Measurements from ENCODE around the gene FOXR1. TPM values are rescaled to one million over a fixed set of nuclear protein-coding genes. Genes with fewer than 3 reads are reported as not detected.
"Not testable (repeated sequence)": the region's sequence is repeated elsewhere in the genome, so short reads cannot be mapped to it uniquely, and the experiment has no call there.

FOXR1 gene
- total RNA-seq, 1 experiment from 2014 or later = not detected

- Mint-ChIP-seq H3K4me1 (no peaks in the 10 kb centered on the region), H3K27me3 (ENCODE audit: low read depth) (peaks cover 22% of the 10 kb centered on the region), H3K27ac (no peak overlapping the region), H3K36me3 (no peaks in the 10 kb centered on the region), H3K9me3 (no peaks in the 10 kb centered on the region), H3K4me3 (no peak overlapping the region)
- TF ChIP-seq, protein P1, sequence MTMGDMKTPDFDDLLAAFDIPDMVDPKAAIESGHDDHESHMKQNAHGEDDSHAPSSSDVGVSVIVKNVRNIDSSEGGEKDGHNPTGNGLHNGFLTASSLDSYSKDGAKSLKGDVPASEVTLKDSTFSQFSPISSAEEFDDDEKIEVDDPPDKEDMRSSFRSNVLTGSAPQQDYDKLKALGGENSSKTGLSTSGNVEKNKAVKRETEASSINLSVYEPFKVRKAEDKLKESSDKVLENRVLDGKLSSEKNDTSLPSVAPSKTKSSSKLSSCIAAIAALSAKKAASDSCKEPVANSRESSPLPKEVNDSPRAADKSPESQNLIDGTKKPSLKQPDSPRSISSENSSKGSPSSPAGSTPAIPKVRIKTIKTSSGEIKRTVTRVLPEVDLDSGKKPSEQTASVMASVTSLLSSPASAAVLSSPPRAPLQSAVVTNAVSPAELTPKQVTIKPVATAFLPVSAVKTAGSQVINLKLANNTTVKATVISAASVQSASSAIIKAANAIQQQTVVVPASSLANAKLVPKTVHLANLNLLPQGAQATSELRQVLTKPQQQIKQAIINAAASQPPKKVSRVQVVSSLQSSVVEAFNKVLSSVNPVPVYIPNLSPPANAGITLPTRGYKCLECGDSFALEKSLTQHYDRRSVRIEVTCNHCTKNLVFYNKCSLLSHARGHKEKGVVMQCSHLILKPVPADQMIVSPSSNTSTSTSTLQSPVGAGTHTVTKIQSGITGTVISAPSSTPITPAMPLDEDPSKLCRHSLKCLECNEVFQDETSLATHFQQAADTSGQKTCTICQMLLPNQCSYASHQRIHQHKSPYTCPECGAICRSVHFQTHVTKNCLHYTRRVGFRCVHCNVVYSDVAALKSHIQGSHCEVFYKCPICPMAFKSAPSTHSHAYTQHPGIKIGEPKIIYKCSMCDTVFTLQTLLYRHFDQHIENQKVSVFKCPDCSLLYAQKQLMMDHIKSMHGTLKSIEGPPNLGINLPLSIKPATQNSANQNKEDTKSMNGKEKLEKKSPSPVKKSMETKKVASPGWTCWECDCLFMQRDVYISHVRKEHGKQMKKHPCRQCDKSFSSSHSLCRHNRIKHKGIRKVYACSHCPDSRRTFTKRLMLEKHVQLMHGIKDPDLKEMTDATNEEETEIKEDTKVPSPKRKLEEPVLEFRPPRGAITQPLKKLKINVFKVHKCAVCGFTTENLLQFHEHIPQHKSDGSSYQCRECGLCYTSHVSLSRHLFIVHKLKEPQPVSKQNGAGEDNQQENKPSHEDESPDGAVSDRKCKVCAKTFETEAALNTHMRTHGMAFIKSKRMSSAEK (CRISPR knock-in tag; IDR thresholded peaks at IDR 0.05; ENCODE audit: borderline replicate concordance) = no peak
- TF ChIP-seq SMAD3 (CRISPR knock-in tag; IDR thresholded peaks at IDR 0.05; ENCODE audit: borderline replicate concordance) = no peak
- no peak for TF ChIP-seq ETV6 (CRISPR knock-in tag; IDR thresholded peaks at IDR 0.05)
- TF ChIP-seq ESRRA (CRISPR knock-in tag; IDR thresholded peaks at IDR 0.05; ENCODE audit: borderline replicate concordance) = no peak
- TF ChIP-seq MXD4 (CRISPR knock-in tag; IDR thresholded peaks at IDR 0.05; ENCODE audit: borderline replicate concordance) = no peak
- TF ChIP-seq, protein P2, sequence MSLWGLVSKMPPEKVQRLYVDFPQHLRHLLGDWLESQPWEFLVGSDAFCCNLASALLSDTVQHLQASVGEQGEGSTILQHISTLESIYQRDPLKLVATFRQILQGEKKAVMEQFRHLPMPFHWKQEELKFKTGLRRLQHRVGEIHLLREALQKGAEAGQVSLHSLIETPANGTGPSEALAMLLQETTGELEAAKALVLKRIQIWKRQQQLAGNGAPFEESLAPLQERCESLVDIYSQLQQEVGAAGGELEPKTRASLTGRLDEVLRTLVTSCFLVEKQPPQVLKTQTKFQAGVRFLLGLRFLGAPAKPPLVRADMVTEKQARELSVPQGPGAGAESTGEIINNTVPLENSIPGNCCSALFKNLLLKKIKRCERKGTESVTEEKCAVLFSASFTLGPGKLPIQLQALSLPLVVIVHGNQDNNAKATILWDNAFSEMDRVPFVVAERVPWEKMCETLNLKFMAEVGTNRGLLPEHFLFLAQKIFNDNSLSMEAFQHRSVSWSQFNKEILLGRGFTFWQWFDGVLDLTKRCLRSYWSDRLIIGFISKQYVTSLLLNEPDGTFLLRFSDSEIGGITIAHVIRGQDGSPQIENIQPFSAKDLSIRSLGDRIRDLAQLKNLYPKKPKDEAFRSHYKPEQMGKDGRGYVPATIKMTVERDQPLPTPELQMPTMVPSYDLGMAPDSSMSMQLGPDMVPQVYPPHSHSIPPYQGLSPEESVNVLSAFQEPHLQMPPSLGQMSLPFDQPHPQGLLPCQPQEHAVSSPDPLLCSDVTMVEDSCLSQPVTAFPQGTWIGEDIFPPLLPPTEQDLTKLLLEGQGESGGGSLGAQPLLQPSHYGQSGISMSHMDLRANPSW (CRISPR knock-in tag; conservative IDR thresholded peaks at IDR 0.05; ENCODE audit: low read depth) = no peak
- TF ChIP-seq IRF2 (CRISPR knock-in tag; IDR thresholded peaks at IDR 0.05; ENCODE audit: borderline replicate concordance, low read depth) = no peak
- TF ChIP-seq CREB1 (CRISPR knock-in tag; IDR thresholded peaks at IDR 0.05) = no peak
- DNase-seq (ENCODE audit: low spot score) (no peak), ATAC-seq (no peak)
- ChIA-PET CTCF (interaction anchor here (1.0 to 2.1 kb wide), 4 partner anchors 9 to 258 kb away, joined by 3 to 17 read pairs (median 4); partner anchors contain the start of genes BCL9L and UPK2), POLR2A (no interaction called here)
Measured at GRCh38 chr11:118948000-118948399, 23.6 kb upstream of the FOXR1 start.

GRCh38 chr11:118953265-118953664 is 18.3 kb upstream of the FOXR1 start:
- Mint-ChIP-seq H3K4me1 (peaks cover 14% of the 10 kb centered on the region), H3K27me3 (ENCODE audit: low read depth) (peaks cover 21% of the 10 kb centered on the region), H3K36me3 (no peaks in the 10 kb centered on the region), H3K4me3 (no peak overlapping the region), H3K9me3 (no peaks in the 10 kb centered on the region), H3K27ac (no peak overlapping the region)
- ATAC-seq (peak; percentile 36), DNase-seq (ENCODE audit: low spot score) (peak; percentile 73)
- TF ChIP-seq, protein P3, sequence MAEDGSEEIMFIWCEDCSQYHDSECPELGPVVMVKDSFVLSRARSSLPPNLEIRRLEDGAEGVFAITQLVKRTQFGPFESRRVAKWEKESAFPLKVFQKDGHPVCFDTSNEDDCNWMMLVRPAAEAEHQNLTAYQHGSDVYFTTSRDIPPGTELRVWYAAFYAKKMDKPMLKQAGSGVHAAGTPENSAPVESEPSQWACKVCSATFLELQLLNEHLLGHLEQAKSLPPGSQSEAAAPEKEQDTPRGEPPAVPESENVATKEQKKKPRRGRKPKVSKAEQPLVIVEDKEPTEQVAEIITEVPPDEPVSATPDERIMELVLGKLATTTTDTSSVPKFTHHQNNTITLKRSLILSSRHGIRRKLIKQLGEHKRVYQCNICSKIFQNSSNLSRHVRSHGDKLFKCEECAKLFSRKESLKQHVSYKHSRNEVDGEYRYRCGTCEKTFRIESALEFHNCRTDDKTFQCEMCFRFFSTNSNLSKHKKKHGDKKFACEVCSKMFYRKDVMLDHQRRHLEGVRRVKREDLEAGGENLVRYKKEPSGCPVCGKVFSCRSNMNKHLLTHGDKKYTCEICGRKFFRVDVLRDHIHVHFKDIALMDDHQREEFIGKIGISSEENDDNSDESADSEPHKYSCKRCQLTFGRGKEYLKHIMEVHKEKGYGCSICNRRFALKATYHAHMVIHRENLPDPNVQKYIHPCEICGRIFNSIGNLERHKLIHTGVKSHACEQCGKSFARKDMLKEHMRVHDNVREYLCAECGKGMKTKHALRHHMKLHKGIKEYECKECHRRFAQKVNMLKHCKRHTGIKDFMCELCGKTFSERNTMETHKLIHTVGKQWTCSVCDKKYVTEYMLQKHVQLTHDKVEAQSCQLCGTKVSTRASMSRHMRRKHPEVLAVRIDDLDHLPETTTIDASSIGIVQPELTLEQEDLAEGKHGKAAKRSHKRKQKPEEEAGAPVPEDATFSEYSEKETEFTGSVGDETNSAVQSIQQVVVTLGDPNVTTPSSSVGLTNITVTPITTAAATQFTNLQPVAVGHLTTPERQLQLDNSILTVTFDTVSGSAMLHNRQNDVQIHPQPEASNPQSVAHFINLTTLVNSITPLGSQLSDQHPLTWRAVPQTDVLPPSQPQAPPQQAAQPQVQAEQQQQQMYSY (CRISPR knock-in tag; IDR thresholded peaks at IDR 0.05) = no peak
- no peak for TF ChIP-seq PREB (CRISPR knock-in tag; IDR thresholded peaks at IDR 0.05; ENCODE audit: borderline replicate concordance)
- no peak for TF ChIP-seq ARID4B (CRISPR knock-in tag; IDR thresholded peaks at IDR 0.05; ENCODE audit: borderline replicate concordance)
- TF ChIP-seq CREB1 (CRISPR knock-in tag; IDR thresholded peaks at IDR 0.05) = no peak
- TF ChIP-seq, protein P4, sequence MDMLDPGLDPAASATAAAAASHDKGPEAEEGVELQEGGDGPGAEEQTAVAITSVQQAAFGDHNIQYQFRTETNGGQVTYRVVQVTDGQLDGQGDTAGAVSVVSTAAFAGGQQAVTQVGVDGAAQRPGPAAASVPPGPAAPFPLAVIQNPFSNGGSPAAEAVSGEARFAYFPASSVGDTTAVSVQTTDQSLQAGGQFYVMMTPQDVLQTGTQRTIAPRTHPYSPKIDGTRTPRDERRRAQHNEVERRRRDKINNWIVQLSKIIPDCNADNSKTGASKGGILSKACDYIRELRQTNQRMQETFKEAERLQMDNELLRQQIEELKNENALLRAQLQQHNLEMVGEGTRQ (CRISPR knock-in tag; IDR thresholded peaks at IDR 0.05) = no peak
- no peak for TF ChIP-seq ZNF138 (CRISPR knock-in tag; conservative IDR thresholded peaks at IDR 0.05)
- ChIA-PET CTCF (interaction anchor here (0.6 to 2.2 kb wide), 9 partner anchors 22 to 294 kb away, joined by 3 to 16 read pairs (median 4); partner anchors contain the start of gene BCL9L), POLR2A (no interaction called here)

- Mint-ChIP-seq H3K27me3 (ENCODE audit: low read depth) (peaks cover 21% of the 10 kb centered on the region), H3K4me1 (peaks cover 14% of the 10 kb centered on the region)
- DNase-seq (ENCODE audit: low spot score); H3K9me3 Mint-ChIP-seq; H3K4me3 Mint-ChIP-seq; POLR2A ChIA-PET; H3K27ac Mint-ChIP-seq; H3K36me3 Mint-ChIP-seq; ATAC-seq: not testable (repeated sequence)
- CTCF ChIA-PET = interaction anchor here (0.7 to 2.2 kb wide), 6 partner anchors 22 to 264 kb away, joined by 3 to 16 read pairs (median 4); no protein-coding TSS in a partner anchor
Measured at GRCh38 chr11:118953976-118954375, 17.6 kb upstream of the FOXR1 start.

Data from WTC11 (cell line).